K562 (cell line): ENCODE data around the gene NARF. TPM values are rescaled to one million over a fixed set of nuclear protein-coding genes. Genes with fewer than 3 reads are reported as not detected.

Experiments
- ATAC-seq: fragments of 200-7000 bp; cut with Tn5 transposase; 3 replicates; pipeline ENCODE4 v1.9.1; 2020; ENCODE audit warnings: moderate library complexity
- BruUV-seq: library from RNA; stranded (reverse); fragments of 400-500 nt; replicated peaks from 2 replicates; lab custom pipeline; 2021; lab: Mats Ljungman, UMichigan
- CTCF ChIA-PET: fragments of 300-600 bp; formaldehyde crosslinking; extraction: SDS; loops from one replicate; lab custom pipeline; 2021; ENCODE audit warnings: low intra/inter-chr PET ratio; lab: Yijun Ruan, JAX
- POLR2A ChIA-PET: fragments of 300-600, 350-650 bp; sonication (Branson Sonifier 250); formaldehyde crosslinking; extraction: SDS; loops from one replicate; lab custom pipeline; 2021; ENCODE audit warnings: antibody characterized with exemption, inconsistent platforms; lab: Yijun Ruan, JAX
- DNase-seq, 4 experiments: peaks; one replicate each; pipeline versions ENCODE4 v3.0.0 to v3.0.0-alpha.2; 2011 to 2018; ENCODE audit warnings: low spot score in 3 of 4, mixed read lengths in 3 of 4; ENCODE audit errors: extremely low read depth in 1 of 4
- FAIRE-seq: peaks from 2 replicates; lab custom pipeline; 2011; peaks lifted over from hg19 to GRCh38; lab: Jason Lieb, UNC
- H2AFZ ChIP-seq: 2 replicates; pipeline ENCODE4 v1.6.0; 2011; ENCODE audit warnings: low read depth, low read length, control low read depth, inconsistent platforms
- H3K27ac ChIP-seq: fragments of 200-600 bp; 3 replicates; pipeline ENCODE4 v1.8.0; 2011; ENCODE audit warnings: low read depth, mild to moderate bottlenecking, control low read depth, inconsistent platforms, low read length, moderate library complexity, mixed read lengths; ENCODE audit errors: extremely low read depth
- H3K27me3 ChIP-seq, 2 experiments: fragments of 300-600 bp in 1 of 2; 2 replicates in 1 of 2; 3 replicates in 1 of 2; pipeline versions ENCODE4 v1.6.0 to v1.8.0; 2011; ENCODE audit warnings: inconsistent platforms in 2 of 2, low read length in 2 of 2, mild to moderate bottlenecking in 1 of 2, mixed read lengths in 1 of 2, moderate library complexity in 1 of 2; ENCODE audit not compliant: control insufficient read depth in 2 of 2, insufficient read depth in 2 of 2
- H3K36me3 ChIP-seq: fragments of 300-600 bp; 3 replicates; pipeline ENCODE4 v1.8.0; 2011; ENCODE audit warnings: mild to moderate bottlenecking, low read length, inconsistent platforms; ENCODE audit not compliant: control insufficient read depth, insufficient read depth
- H3K4me1 ChIP-seq, 2 experiments: fragments of 200-600 bp in 1 of 2; replicated peaks in 1 of 2; 2 replicates in 1 of 2; 3 replicates in 1 of 2; pipeline versions ENCODE4 v1.5.1 to v1.8.0; 2011; ENCODE audit warnings: inconsistent platforms in 2 of 2, low read length in 2 of 2, mild to moderate bottlenecking in 1 of 2, mixed read lengths in 1 of 2, moderate library complexity in 1 of 2; ENCODE audit not compliant: control insufficient read depth in 2 of 2, insufficient read depth in 2 of 2
- H3K4me2 ChIP-seq: 2 replicates; pipeline ENCODE4 v1.6.1; 2011; ENCODE audit warnings: low read length, control low read depth, inconsistent platforms, mixed read lengths; ENCODE audit not compliant: insufficient read depth
- H3K4me3 ChIP-seq: fragments of 200-600 bp; sonication (generic), shearing (Covaris generic); 2 replicates; pipeline ENCODE4 v1.5.1; 2016; ENCODE audit warnings: control low read depth, inconsistent platforms
- H3K79me2 ChIP-seq: fragments of 200-600 bp; 3 replicates; pipeline ENCODE4 v1.8.0; 2011; ENCODE audit warnings: low read length, inconsistent platforms; ENCODE audit not compliant: control insufficient read depth, insufficient read depth
- H3K9ac ChIP-seq, 2 experiments: 2 replicates each; pipeline versions ENCODE4 v1.6.0 to v1.6.1; 2011; ENCODE audit warnings: low read depth in 2 of 2, low read length in 2 of 2, control low read depth in 1 of 2, inconsistent platforms in 1 of 2, mild to moderate bottlenecking in 1 of 2, mixed read lengths in 1 of 2; ENCODE audit not compliant: insufficient read depth in 1 of 2
- H3K9me1 ChIP-seq: one replicate; pipeline ENCODE4 v1.6.0; 2011; ENCODE audit warnings: inconsistent platforms, mild to moderate bottlenecking, low read length, moderate library complexity; ENCODE audit not compliant: control insufficient read depth, insufficient read depth
- H3K9me3 ChIP-seq: replicated peaks from 2 replicates; pipeline ENCODE4 v1.5.1; 2011; ENCODE audit warnings: low read depth, low read length, inconsistent platforms; ENCODE audit not compliant: control insufficient read depth, insufficient read depth
- H4K20me1 ChIP-seq: replicated peaks from 2 replicates; pipeline ENCODE4 v1.6.1; 2011; ENCODE audit warnings: low read length, inconsistent platforms, mixed read lengths; ENCODE audit not compliant: control insufficient read depth, insufficient read depth
- ELF2 ChIP-seq: fragments of 250-450 bp; sonication (Bioruptor Pico); IDR thresholded peaks from 2 replicates; pipeline ENCODE4 v1.5.0; 2021; ENCODE audit warnings: mild to moderate bottlenecking
- ILF3 ChIP-seq: fragments of 450-650 bp; IDR thresholded peaks from 2 replicates; pipeline ENCODE4 v1.6.1; 2018; ENCODE audit warnings: antibody characterized with exemption, mild to moderate bottlenecking, moderate library complexity, borderline replicate concordance
- KDM2B ChIP-seq: fragments of 250-450 bp; sonication (Bioruptor Pico); IDR thresholded peaks from 2 replicates; pipeline ENCODE4 v1.8.0; 2021; ENCODE audit warnings: mild to moderate bottlenecking, moderate library complexity
- NEUROD1 ChIP-seq: fragments of 150-350 bp; IDR thresholded peaks from 2 replicates; pipeline ENCODE4 v1.6.1; 2014; ENCODE audit warnings: borderline replicate concordance, low read length, low read depth; ENCODE audit not compliant: partially characterized antibody
- NFIC ChIP-seq: fragments of 450-650 bp; IDR thresholded peaks from 2 replicates; pipeline ENCODE4 v1.6.1; 2017; ENCODE audit warnings: mild to moderate bottlenecking, inconsistent platforms
- PHB2 ChIP-seq: fragments of 450-650 bp; IDR thresholded peaks from 2 replicates; pipeline ENCODE4 v1.6.1; 2017; ENCODE audit warnings: low read depth
- SMAD4 ChIP-seq: fragments of 250-450 bp; sonication (Bioruptor Pico); conservative IDR thresholded peaks from 2 replicates; pipeline ENCODE4 v1.8.0; 2021; ENCODE audit warnings: inconsistent platforms, mild to moderate bottlenecking, moderate library complexity
- TBL1XR1 ChIP-seq, 2 experiments: IDR thresholded peaks; 2 replicates each; pipeline ENCODE4 v1.6.1; 2012; ENCODE audit warnings: improper control_type of control experiment in 2 of 2, low read length in 2 of 2, mild to moderate bottlenecking in 1 of 2
- ZBTB7A ChIP-seq: IDR thresholded peaks from 2 replicates; pipeline ENCODE4 v1.6.1; 2011; ENCODE audit warnings: low read depth, mild to moderate bottlenecking, low read length, moderate library complexity, borderline replicate concordance; ENCODE audit not compliant: control insufficient read depth
- ZNF561 ChIP-seq: fragments of 450-650 bp; formaldehyde crosslinking; conservative IDR thresholded peaks from 2 replicates; pipeline ENCODE4 v1.4.0; 2020; ENCODE audit warnings: mild to moderate bottlenecking, moderate library complexity
- WGBS: fragments of 100-300 bp; shearing (Covaris generic); methylation state at CpG from one replicate; pipeline ENCODE4 v1.1.6; 2016; ENCODE audit warnings: low coverage, mixed read lengths; ENCODE audit not compliant: insufficient coverage; ENCODE audit errors: missing lambda C conversion rate; 5-methylcytosine and 5-hydroxymethylcytosine counted together
- in situ Hi-C: fragments of 300-500 bp; cut with MboI; formaldehyde crosslinking; loops from 4 replicates; pipeline ENCODE4 v1.15.0; 2018; ENCODE audit warnings: inconsistent platforms, mixed read lengths
- intact Hi-C: fragments of 100-400 bp; cut with micrococcal nuclease; formaldehyde crosslinking; loops from 2 replicates; pipeline ENCODE4 v1.14.2; 2022
- polyA plus RNA-seq, 8 experiments: library from polyadenylated mRNA; depleted of rRNA in 4 of 8; stranded (reverse) in 5 of 8; unstranded in 3 of 8; fragments of >200 nt; fragmentation: Nextera tagmentation in 2 of 8; fragmentation: Illumina TruSeq in 1 of 8; extraction: Ambion mirVana in 2 of 8; extraction: Trizol in 1 of 8; gene quantifications; 2 replicates each; pipeline versions ENCODE4 v1.2.1 to v1.2.3, GENCODE V29; 2011 to 2014; ENCODE audit warnings: inconsistent platforms in 1 of 8, missing spikeins in 1 of 8
- total RNA-seq, 7 experiments: library from RNA; depleted of rRNA in 6 of 7; stranded (reverse); fragments of >200 nt in 6 of 7; fragmentation: Illumina TruSeq in 2 of 7; extraction: Trizol in 2 of 7; gene quantifications; 2 replicates each; pipeline versions ENCODE4 v1.2.1 to v1.2.3, GENCODE V29; 2011 to 2021; ENCODE audit warnings: low replicate concordance in 1 of 7
- TF ChIP-seq, protein P1 (sequence below): fragments of 450-650 bp; IDR thresholded peaks from 2 replicates; pipeline ENCODE4 v1.6.1; 2018; ENCODE audit warnings: mild to moderate bottlenecking, low read depth; ENCODE audit not compliant: partially characterized antibody

The NARF gene
- total and polyA plus RNA-seq, 9 of the 15 experiments (the other 6 are each of a cell fraction or from before 2014, with no cell fraction given) = 60.4 to 423 (median 132) TPM

DNA sequence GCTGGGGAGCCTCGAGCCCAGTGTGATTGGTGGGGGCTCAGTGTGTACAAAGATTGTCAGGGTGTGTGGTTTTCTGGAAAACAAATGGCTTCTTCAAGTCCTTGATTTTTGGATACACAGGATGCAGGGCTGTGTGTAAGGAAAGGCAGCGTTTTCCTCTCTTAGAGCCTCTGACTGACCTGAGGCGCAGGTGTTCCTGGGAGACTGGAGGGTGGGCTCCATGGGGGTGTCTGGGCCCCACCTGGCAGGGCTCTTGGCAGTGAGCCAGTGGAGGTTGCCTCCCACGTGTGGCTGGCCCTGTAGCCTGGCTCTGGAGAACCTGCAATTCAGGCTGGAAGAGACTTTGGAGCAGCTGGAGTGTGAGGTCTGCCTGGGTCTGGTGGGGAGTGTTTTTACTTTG, 66.0 kb downstream of the NARF start:
- Histone ChIP-seq H3K9ac (peak overlapping the region; percentile 9 to 88; a peak in 3 of 4 replicates), H3K27me3 (no peaks in the 10 kb centered on the region), H3K36me3 (peaks cover 40% of the 10 kb centered on the region), H3K27ac (peak overlapping the region; percentile 37; the same call in 1 of the 3 replicates), H3K79me2 (peaks cover 98% of the 10 kb centered on the region), H3K4me3 (no peak overlapping the region), H3K4me2 (peak overlapping the region; percentile 19; the same call in 1 of the 2 replicates), H3K9me3 (no peaks in the 10 kb centered on the region), H3K4me1 (peaks cover 25 to 35% of the 10 kb centered on the region in 2 experiments), H3K9me1 (peaks cover 4% of the 10 kb centered on the region), H4K20me1 (peaks cover 59% of the 10 kb centered on the region), H2AFZ (no peak overlapping the region)
- in situ Hi-C loops (no loop called here), intact Hi-C loops (no loop called here)
- BruUV-seq = no TSS peak
- ATAC-seq (no peak), FAIRE-seq (no peak), DNase-seq (peak in 1 of 4 experiments; percentile 37)
- CTCF ChIA-PET = no interaction called here
- TF ChIP-seq, protein P1, sequence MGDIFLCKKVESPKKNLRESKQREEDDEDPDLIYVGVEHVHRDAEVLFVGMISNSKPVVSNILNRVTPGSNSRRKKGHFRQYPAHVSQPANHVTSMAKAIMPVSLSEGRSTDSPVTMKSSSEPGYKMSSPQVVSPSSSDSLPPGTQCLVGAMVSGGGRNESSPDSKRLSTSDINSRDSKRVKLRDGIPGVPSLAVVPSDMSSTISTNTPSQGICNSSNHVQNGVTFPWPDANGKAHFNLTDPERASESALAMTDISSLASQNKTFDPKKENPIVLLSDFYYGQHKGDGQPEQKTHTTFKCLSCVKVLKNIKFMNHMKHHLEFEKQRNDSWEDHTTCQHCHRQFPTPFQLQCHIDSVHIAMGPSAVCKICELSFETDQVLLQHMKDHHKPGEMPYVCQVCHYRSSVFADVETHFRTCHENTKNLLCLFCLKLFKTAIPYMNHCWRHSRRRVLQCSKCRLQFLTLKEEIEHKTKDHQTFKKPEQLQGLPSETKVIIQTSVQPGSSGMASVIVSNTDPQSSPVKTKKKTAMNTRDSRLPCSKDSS = no peak
- TF ChIP-seq TBL1XR1 (IDR thresholded peaks at IDR 0.05; ENCODE audit: low read length in 2 of 2) (no peak), ILF3 (no peak), ZNF561 (CRISPR knock-in tag) (no peak), NFIC (peak; percentile 94), ZBTB7A (peak; percentile 66; the same call in 1 of the 2 replicates), ELF2 (CRISPR knock-in tag) (no peak), NEUROD1 (no peak), KDM2B (CRISPR knock-in tag) (no peak), PHB2 (no peak), SMAD4 (CRISPR knock-in tag) (no peak)
- POLR2A ChIA-PET = interaction anchor here (1.1 kb wide), 1 partner anchor 11 kb away, joined by 3 read pairs; no protein-coding TSS in a partner anchor
- WGBS = 33% methylated on average over 4 of the region's 4 CpGs
